Activated CD4-positive, alpha-beta memory T cell treated with anti-CD3 and anti-CD28 coated beads for 36 hours (primary cell): ENCODE measurements around the gene FAM170B. TPM values are rescaled to one million over a fixed set of nuclear protein-coding genes. Genes with fewer than 3 reads are reported as not detected.
A peak's percentile ranks its signal among the peaks of the same experiment; 100 is the strongest.

Experiments used
- CTCF ChIA-PET: fragments of 350-600 bp; sonication (Branson Sonifier 250); formaldehyde crosslinking; loops from one replicate; lab custom pipeline; 2021; ENCODE audit warnings: antibody characterized with exemption, inconsistent platforms; lab: Charles Lee
- POLR2A ChIA-PET: fragments of 350-600 bp; sonication (Branson Sonifier 250); formaldehyde crosslinking; loops from one replicate; lab custom pipeline; 2021; ENCODE audit warnings: antibody characterized with exemption; lab: Charles Lee
- DNase-seq: peaks from one replicate; pipeline ENCODE4 v3.0.0-alpha.2; 2020
- H3K27ac Mint-ChIP-seq: one replicate; pipeline ENCODE4 v1.8.0; 2021; ENCODE audit warnings: mixed read lengths
- H3K27me3 Mint-ChIP-seq: one replicate; pipeline ENCODE4 v1.8.0; 2021; ENCODE audit warnings: mixed read lengths
- H3K36me3 Mint-ChIP-seq: one replicate; pipeline ENCODE4 v1.8.0; 2021; ENCODE audit warnings: mixed read lengths
- H3K4me1 Mint-ChIP-seq: one replicate; pipeline ENCODE4 v1.8.0; 2021; ENCODE audit warnings: low read depth, mixed read lengths
- H3K4me3 Mint-ChIP-seq: one replicate; pipeline ENCODE4 v1.8.0; 2021; ENCODE audit warnings: mild to moderate bottlenecking, mixed read lengths
- H3K9me3 Mint-ChIP-seq: one replicate; pipeline ENCODE4 v1.8.0; 2021; ENCODE audit warnings: mixed read lengths
- intact Hi-C: fragments of 100-400 bp; cut with micrococcal nuclease; formaldehyde crosslinking; loops from one replicate; pipeline ENCODE4 v1.15.1; 2023
- total RNA-seq, 2 experiments: library from RNA; stranded (reverse); gene quantifications; one replicate each; pipeline ENCODE4 v1.2.3, GENCODE V29; 2021

FAM170B gene
- total RNA-seq, 2 experiments from 2014 or later, result not detected

DNA sequence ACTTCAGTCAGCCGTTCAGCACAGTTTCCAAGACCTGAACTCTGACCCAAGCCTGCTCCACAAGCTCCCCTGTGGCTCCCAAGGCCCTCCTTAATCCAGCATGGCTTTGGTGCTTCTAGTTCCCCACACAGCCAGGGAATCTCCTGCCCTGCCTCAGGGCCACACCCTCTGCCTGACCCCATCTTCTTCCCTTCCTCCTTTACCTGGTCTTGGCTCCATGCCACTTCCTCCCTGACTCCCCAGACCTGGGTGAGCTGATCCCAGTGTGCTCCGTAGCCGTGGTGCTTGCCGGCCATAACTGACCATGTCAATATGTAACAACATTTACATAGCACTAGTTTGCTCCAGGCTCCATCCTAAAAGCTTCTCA lies 34.3 kb upstream of the FAM170B start:
- intact Hi-C loops, result no loop called here
- ChIA-PET CTCF (no interaction called here), POLR2A (no interaction called here)
- Mint-ChIP-seq H3K27ac (peak overlapping the region; percentile 9), H3K4me1 (peaks cover 41% of the 10 kb centered on the region), H3K4me3 (no peak overlapping the region), H3K36me3 (peaks cover 19% of the 10 kb centered on the region), H3K27me3 (peaks cover 3% of the 10 kb centered on the region), H3K9me3 (no peaks in the 10 kb centered on the region)
- DNase-seq, result no peak

DNA sequence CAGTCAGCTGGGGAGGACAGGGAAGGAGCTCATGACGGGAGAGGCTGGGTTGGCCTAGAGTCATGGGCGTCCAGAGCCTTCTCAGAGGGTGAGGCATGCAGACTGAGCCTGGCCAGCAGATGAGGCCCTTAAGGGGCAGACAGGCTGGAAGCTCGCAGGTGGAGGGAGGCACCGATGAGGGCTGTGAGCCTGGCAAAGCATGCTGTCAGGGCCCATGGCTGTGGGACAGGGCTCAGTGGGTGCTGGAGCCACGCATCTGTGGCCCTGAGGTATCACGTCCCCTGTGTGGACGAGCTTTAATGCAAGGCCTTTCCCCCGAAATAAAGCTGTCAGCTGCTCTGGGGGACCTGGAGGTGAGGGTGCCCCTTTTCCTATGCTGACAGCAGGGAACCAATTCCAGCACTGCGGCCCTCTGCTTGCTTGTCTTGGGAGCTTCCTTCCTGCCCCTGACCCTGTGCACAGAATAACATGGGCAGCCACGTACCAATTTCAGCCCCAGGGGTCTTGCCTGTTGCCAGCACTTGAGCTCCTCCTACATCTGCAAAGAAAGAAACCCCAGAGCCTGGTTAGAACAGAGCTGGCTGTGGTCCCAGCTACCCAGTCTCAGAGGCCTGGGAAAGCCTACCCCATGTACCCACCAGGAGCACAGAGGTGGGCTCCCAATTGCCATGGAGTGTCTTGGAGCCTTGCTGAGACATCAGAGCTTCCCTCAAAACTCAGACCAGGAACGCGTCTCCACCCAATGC lies 33.8 kb upstream of the FAM170B start:
- Mint-ChIP-seq H3K4me3 (no peak overlapping the region), H3K4me1 (peaks cover 41% of the 10 kb centered on the region), H3K27ac (peak overlapping the region; percentile 15), H3K36me3 (peaks cover 20% of the 10 kb centered on the region), H3K9me3 (no peaks in the 10 kb centered on the region), H3K27me3 (peaks cover 3% of the 10 kb centered on the region)
- POLR2A ChIA-PET, result no interaction called here
- CTCF ChIA-PET, result no interaction called here
- DNase-seq, result no peak
- intact Hi-C loops, result no loop called here

DNA sequence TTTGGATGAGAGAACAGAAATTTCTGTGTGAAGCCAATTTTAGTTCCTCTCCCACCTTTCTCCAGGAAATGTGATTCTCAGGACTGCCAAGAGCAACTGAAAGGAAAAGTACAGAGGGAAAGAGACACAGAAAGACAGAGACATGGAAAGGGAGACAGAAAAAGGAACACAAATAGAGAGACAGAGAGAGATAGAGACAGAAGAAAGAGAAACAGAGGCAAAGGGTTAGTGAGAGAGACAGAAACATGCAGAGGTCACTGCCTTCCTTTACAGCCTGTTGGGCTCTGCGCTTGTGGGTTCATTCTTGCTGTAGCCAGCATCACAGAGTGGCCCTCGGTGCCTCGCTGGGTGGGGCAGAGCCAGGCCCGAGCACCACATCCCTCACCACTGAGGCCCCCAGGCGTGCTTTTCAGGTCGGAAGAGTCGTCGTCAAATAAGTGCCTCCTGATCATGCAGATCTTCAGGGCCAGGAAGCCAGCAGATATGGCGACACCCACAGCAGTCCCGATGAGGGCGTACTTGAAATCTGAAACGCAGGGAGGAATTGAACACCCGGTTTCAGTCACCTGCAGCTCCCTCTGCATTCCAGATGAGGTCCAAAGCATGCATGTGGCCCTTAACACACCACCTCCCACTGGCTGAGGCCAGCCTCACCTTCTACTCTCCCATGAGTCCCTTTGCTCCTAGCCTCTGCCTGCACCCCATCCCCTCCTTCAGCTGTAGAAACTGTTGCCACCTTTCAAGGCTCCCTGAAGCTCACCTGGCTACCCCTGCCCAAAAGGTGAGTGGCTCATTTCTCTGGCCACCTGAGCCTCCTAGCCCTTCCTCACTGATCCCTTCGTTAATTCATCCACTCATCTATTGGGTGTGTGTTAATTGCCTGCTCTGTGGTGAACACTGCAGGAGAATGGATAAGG lies 32.9 kb upstream of the FAM170B start:
- H3K4me3 Mint-ChIP-seq, result no peak overlapping the region
- H3K27me3 Mint-ChIP-seq, result peaks cover 5% of the 10 kb centered on the region
- CTCF ChIA-PET, result no interaction called here
- peak overlapping the region; percentile 66 for H3K27ac Mint-ChIP-seq
- POLR2A ChIA-PET, result no interaction called here
- DNase-seq, result no peak
- intact Hi-C loops, result no loop called here
- H3K9me3 Mint-ChIP-seq, result no peaks in the 10 kb centered on the region
- peaks cover 45% of the 10 kb centered on the region for H3K4me1 Mint-ChIP-seq
- H3K36me3 Mint-ChIP-seq, result peaks cover 23% of the 10 kb centered on the region

DNA sequence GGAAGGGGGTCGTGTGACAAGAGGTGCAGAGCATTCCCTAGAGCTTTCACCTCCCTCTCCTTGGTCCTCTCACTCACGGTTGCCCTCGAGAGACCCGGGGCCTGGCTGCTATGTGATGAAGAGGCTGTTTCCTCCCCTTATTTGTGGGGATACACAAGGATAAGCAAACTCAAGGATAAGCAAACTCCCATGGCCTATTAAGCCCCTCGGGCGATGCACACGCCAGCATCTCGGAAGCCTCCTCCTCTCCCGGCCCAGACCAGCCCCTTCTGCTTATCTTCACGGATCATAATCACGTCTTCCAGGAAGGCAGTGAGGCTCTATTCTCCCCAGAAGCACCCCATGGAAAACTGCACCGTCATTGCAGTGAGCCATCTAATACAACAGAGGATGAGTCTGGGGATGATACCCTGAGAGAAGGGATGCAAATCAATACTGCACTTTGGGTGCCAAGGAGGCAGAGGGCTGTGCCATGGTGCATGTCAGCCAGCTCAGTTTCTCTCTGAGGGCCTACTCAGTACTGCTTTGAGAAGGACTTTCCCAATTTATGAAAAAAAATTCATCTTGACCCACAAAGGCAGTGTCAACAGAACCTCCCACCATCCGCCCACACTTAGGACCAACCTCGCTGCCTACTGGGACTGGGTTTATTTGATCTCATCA lies 32.1 kb upstream of the FAM170B start:
- intact Hi-C loops, result loop anchor here (2.0 kb wide), 2 partner anchors 185 to 507 kb away; no protein-coding TSS in a partner anchor
- Mint-ChIP-seq H3K4me1 (peaks cover 46% of the 10 kb centered on the region), H3K27ac (peak overlapping the region; percentile 66), H3K4me3 (no peak overlapping the region), H3K27me3 (peaks cover 6% of the 10 kb centered on the region), H3K36me3 (peaks cover 28% of the 10 kb centered on the region), H3K9me3 (no peaks in the 10 kb centered on the region)
- POLR2A ChIA-PET, result no interaction called here
- DNase-seq, result peak; percentile 45
- CTCF ChIA-PET, result no interaction called here

DNA sequence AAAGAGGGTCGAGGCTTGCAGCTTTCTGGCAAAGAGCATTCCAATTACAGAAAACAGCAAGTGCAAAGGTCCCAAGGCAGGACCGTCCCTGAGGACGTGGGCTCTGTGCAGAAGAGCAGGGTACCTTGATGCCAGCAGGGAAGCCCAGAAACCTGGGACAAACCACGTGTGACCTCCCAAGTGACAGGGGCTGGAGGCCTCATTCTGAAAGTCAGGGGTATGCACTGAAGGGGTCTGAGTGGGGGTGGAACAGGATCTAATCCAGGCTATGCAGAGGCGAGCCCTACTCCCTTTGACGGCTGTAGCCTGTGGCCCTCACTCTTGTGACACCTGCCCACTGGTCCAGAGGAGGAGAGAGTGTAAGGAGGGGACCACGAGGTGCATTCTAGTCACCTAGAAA lies 31.4 kb upstream of the FAM170B start:
- DNase-seq, result no peak
- ChIA-PET POLR2A (no interaction called here), CTCF (interaction anchor here (1.3 kb wide), 1 partner anchor 8 kb away, joined by 5 read pairs; no protein-coding TSS in a partner anchor)
- peaks cover 32% of the 10 kb centered on the region for H3K36me3 Mint-ChIP-seq
- H3K9me3 Mint-ChIP-seq, result no peaks in the 10 kb centered on the region
- H3K4me1 Mint-ChIP-seq, result peaks cover 44% of the 10 kb centered on the region
- intact Hi-C loops, result loop anchor here (2.0 kb wide), 2 partner anchors 184 to 506 kb away; no protein-coding TSS in a partner anchor
- H3K4me3 Mint-ChIP-seq, result no peak overlapping the region
- no peak overlapping the region for H3K27ac Mint-ChIP-seq
- peaks cover 6% of the 10 kb centered on the region for H3K27me3 Mint-ChIP-seq

DNA sequence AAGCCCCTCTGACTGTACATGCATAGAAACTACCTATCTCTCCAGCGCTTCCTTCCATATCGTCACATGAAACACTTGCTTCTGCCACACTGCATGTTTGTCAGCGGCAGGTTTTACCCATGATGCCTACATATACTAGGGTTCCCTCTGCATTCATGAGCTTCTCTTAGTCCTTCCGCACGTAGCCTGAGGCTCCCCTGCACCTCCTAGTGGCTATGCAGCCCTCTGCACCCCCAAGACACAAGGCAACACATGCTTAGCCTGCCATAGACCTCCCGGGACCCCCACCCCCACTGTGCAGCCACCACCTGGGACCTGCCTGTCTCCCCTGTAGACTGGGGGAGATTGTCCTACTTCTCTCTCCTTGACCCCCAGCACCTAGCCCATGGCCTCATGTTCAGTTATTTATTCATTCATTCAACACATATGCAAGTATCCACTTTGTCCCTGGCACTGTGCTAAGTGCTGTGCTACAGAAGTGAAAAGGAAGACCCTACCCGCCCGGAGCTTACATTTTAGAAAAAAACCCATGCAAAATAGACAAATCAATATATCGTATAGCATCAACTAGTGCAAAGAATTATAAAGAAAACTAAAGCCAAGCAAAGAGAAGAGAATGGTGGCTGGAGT lies 30.9 kb upstream of the FAM170B start:
- Mint-ChIP-seq H3K27ac (peak overlapping the region; percentile 14), H3K9me3 (no peaks in the 10 kb centered on the region), H3K27me3 (peaks cover 6% of the 10 kb centered on the region), H3K4me3 (no peak overlapping the region), H3K36me3 (peaks cover 33% of the 10 kb centered on the region), H3K4me1 (peaks cover 41% of the 10 kb centered on the region)
- ChIA-PET CTCF (interaction anchor here (0.6 to 1.3 kb wide), 11 partner anchors 9 to 507 kb away, joined by 3 to 6 read pairs (median 3); no protein-coding TSS in a partner anchor), POLR2A (interaction anchor here (0.5 kb wide), 1 partner anchor 79 kb away, joined by 4 read pairs; no protein-coding TSS in a partner anchor)
- peak; percentile 60 for DNase-seq
- intact Hi-C loops, result loop anchor here (2.0 to 5.0 kb wide), 4 partner anchors 87 to 506 kb away; no protein-coding TSS in a partner anchor

DNA sequence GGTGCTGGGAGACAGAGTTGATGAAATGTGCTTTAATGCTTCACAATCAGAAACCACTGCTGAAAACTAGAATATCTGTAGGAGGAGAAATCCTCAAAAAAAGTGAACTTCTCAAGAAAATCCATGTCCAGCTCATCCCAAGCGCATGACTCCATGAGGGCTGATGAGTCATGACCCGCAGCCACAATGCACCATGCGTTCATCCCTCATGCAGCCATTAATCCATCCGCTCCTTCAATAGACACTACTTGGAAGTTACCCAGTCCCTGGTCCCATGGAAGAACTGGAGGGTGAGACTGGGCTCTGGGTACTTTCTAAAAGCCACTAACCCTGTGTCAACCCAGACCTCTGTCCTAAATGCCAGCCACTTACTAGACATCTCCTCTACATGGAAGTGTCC lies 29.9 kb upstream of the FAM170B start:
- Mint-ChIP-seq H3K4me1 (peaks cover 41% of the 10 kb centered on the region), H3K4me3 (no peak overlapping the region), H3K27me3 (peaks cover 6% of the 10 kb centered on the region), H3K9me3 (no peaks in the 10 kb centered on the region), H3K27ac (no peak overlapping the region), H3K36me3 (peaks cover 33% of the 10 kb centered on the region)
- intact Hi-C loops, result loop anchor here (2.0 to 5.0 kb wide), 4 partner anchors 86 to 505 kb away; no protein-coding TSS in a partner anchor
- ChIA-PET CTCF (interaction anchor here (0.9 to 1.3 kb wide), 7 partner anchors 12 to 506 kb away, joined by 3 to 4 read pairs (median 3); no protein-coding TSS in a partner anchor), POLR2A (no interaction called here)
- DNase-seq, result no peak

DNA sequence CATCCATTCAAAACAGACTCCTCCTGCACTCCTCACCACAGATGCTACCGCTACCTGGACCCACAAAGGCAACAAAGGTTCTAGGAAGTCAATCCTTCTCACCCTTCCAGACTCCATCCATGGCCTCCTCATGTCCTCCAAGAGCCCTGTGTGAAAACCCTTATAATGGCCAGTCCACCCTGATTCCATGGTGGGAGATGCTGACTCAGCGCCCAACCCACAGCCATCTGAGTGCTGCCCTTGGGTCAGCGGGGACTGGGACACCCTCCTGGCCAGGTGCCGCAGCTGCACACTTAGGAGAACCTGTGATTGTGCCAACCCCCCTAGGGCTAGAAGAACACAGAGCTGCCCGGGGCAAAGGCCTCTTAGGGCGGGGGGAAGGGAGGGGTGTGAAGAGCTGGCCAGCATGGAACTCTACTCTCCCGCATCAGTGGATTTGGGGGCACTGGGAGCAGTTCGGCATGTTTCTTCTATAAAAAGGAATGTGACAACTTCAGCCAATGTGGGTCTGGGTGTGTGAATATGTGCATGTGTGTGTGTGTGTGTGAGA lies 29.0 kb upstream of the FAM170B start:
- Mint-ChIP-seq H3K4me1 (peaks cover 36% of the 10 kb centered on the region), H3K27ac (no peak overlapping the region), H3K9me3 (no peaks in the 10 kb centered on the region), H3K27me3 (peaks cover 6% of the 10 kb centered on the region), H3K36me3 (peaks cover 38% of the 10 kb centered on the region), H3K4me3 (no peak overlapping the region)
- intact Hi-C loops, result loop anchor here (5.0 kb wide), 2 partner anchors 86 to 354 kb away; no protein-coding TSS in a partner anchor
- no peak for DNase-seq
- CTCF ChIA-PET, result interaction anchor here (1.3 kb wide), 1 partner anchor 12 kb away, joined by 3 read pairs; no protein-coding TSS in a partner anchor
- POLR2A ChIA-PET, result no interaction called here

DNA sequence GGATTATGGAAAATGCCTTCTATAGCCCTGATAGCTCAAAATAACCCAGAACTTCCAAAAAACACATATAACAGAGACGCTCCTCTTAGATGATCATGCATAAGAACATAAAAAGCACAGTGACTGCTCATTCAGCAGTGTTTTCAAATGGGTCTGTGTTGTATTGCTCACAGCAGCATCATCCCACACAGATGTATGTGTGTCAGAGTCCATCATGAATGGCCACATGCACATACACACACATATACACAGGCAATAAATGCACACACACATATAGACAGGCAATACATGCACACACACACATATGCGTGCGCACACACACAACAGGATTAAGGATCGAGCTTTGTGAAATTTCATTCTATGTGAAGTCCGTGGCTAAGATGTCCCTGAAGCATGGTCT lies 28.2 kb upstream of the FAM170B start:
- peaks cover 8% of the 10 kb centered on the region for H3K27me3 Mint-ChIP-seq
- peaks cover 37% of the 10 kb centered on the region for H3K4me1 Mint-ChIP-seq
- ChIA-PET POLR2A (interaction anchor here (1.3 kb wide), 1 partner anchor 13 kb away, joined by 3 read pairs; no protein-coding TSS in a partner anchor), CTCF (interaction anchor here (1.1 to 1.3 kb wide), 2 partner anchors 13 to 177 kb away, joined by 3 read pairs; no protein-coding TSS in a partner anchor)
- intact Hi-C loops, result loop anchor here (5.0 kb wide), 2 partner anchors 85 to 355 kb away; no protein-coding TSS in a partner anchor
- H3K9me3 Mint-ChIP-seq, result no peaks in the 10 kb centered on the region
- H3K4me3 Mint-ChIP-seq, result no peak overlapping the region
- H3K36me3 Mint-ChIP-seq, result peaks cover 42% of the 10 kb centered on the region
- H3K27ac Mint-ChIP-seq, result no peak overlapping the region
- DNase-seq, result no peak

DNA sequence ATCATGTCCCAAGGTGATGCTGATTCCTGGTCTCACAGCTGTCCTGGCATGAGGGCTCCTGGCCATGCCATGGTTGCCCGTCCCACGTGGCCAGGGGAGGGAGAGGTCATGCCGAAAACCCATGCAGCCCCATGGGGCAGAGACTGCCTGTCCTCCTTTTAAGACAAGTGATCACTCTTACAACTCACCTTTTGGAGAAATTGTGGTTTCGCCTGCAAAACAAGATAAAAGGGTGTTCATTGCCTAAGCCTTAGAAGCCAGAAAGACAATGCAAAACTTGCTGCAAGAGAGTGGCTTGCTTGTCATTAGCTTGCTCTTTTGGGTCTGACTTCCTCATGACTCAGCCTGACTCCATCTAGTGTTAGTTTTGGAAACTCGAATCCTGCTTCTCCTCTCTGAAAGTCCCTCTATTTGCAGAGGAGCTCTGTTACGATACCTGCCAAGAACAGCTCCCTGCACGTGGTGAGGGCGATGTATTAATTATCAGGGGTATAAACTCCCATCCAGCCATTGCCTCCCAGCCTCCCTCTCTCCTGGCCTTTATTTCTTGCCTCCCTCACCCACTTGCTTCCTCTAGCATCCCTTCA lies 27.7 kb upstream of the FAM170B start:
- intact Hi-C loops, result loop anchor here (5.0 kb wide), 2 partner anchors 84 to 356 kb away; no protein-coding TSS in a partner anchor
- H3K36me3 Mint-ChIP-seq, result peaks cover 42% of the 10 kb centered on the region
- peaks cover 36% of the 10 kb centered on the region for H3K4me1 Mint-ChIP-seq
- ChIA-PET CTCF (interaction anchor here (1.1 to 1.3 kb wide), 2 partner anchors 13 to 177 kb away, joined by 3 read pairs; no protein-coding TSS in a partner anchor), POLR2A (interaction anchor here (1.3 kb wide), 1 partner anchor 13 kb away, joined by 3 read pairs; no protein-coding TSS in a partner anchor)
- H3K9me3 Mint-ChIP-seq, result no peaks in the 10 kb centered on the region
- no peak overlapping the region for H3K27ac Mint-ChIP-seq
- H3K4me3 Mint-ChIP-seq, result no peak overlapping the region
- no peak for DNase-seq
- H3K27me3 Mint-ChIP-seq, result peaks cover 8% of the 10 kb centered on the region
